Stimulated activated memory B cell treated with anti-CD40 and anti-IgM and Interleukin-4, amounts not matched to agents 10 μg/mL and 1 μg/mL and 100 μg/mL, for 72 hours (primary cell): ENCODE measurements around the gene POR.

Experiments
- ATAC-seq: fragments of 150-1000 bp; cut with Tn5 transposase; 2 replicates; pipeline ENCODE4 v1.10.0; 2021
- H3K27ac Mint-ChIP-seq: one replicate; pipeline ENCODE4 v1.8.0; 2022; ENCODE audit warnings: mild to moderate bottlenecking, mixed read lengths
- H3K27me3 Mint-ChIP-seq: one replicate; pipeline ENCODE4 v1.8.0; 2022; ENCODE audit warnings: mixed read lengths
- H3K36me3 Mint-ChIP-seq: one replicate; pipeline ENCODE4 v1.8.0; 2022; ENCODE audit warnings: mixed read lengths
- H3K4me1 Mint-ChIP-seq: one replicate; pipeline ENCODE4 v1.8.0; 2022; ENCODE audit warnings: mixed read lengths
- H3K4me3 Mint-ChIP-seq: one replicate; pipeline ENCODE4 v1.8.0; 2022; ENCODE audit warnings: mild to moderate bottlenecking, moderate library complexity, mixed read lengths
- H3K9me3 Mint-ChIP-seq: one replicate; pipeline ENCODE4 v1.8.0; 2022; ENCODE audit warnings: mixed read lengths

The POR gene

GRCh38 chr7:75967055-75967454 lies 52.1 kb downstream of the POR start:
- Mint-ChIP-seq H3K9me3 (no peaks in the 10 kb centered on the region), H3K4me1 (peaks cover 6% of the 10 kb centered on the region), H3K36me3 (peaks cover 67% of the 10 kb centered on the region), H3K4me3 (no peak overlapping the region), H3K27ac (no peak overlapping the region), H3K27me3 (no peaks in the 10 kb centered on the region)
- no peak for ATAC-seq

- no peak for ATAC-seq
- peaks cover 69% of the 10 kb centered on the region for H3K36me3 Mint-ChIP-seq
- H3K4me1 Mint-ChIP-seq = peaks cover 8% of the 10 kb centered on the region
- no peak overlapping the region for H3K4me3 Mint-ChIP-seq
- no peaks in the 10 kb centered on the region for H3K9me3 Mint-ChIP-seq
- no peak overlapping the region for H3K27ac Mint-ChIP-seq
- no peaks in the 10 kb centered on the region for H3K27me3 Mint-ChIP-seq
These were observed 52.6 kb downstream of the POR start for GRCh38 chr7:75967487-75967997.

DNA sequence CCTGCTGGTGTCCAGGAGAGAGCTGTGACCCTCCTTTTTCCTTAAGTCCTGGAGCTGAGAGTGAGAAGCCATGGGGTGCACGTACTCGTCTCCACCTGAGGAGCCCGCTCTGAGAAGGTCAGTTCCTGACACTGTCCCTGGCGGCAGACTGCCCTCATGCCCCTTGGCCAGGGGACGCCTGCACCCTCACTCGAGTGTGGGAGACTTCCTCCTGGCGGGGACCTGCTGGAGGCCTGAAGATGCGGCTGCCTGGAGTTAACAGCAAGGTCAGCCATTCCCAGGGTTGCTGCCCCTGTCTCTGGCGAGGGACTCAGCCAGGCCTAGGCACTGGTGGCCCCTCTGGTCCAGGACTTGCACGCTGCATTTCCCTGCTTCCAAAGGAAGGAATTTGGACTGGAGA lies 53.1 kb downstream of the POR start:
- no peak overlapping the region for H3K4me3 Mint-ChIP-seq
- H3K27me3 Mint-ChIP-seq = no peaks in the 10 kb centered on the region
- H3K36me3 Mint-ChIP-seq = peaks cover 69% of the 10 kb centered on the region
- H3K9me3 Mint-ChIP-seq = no peaks in the 10 kb centered on the region
- ATAC-seq = no peak
- H3K27ac Mint-ChIP-seq = no peak overlapping the region
- peaks cover 8% of the 10 kb centered on the region for H3K4me1 Mint-ChIP-seq

DNA sequence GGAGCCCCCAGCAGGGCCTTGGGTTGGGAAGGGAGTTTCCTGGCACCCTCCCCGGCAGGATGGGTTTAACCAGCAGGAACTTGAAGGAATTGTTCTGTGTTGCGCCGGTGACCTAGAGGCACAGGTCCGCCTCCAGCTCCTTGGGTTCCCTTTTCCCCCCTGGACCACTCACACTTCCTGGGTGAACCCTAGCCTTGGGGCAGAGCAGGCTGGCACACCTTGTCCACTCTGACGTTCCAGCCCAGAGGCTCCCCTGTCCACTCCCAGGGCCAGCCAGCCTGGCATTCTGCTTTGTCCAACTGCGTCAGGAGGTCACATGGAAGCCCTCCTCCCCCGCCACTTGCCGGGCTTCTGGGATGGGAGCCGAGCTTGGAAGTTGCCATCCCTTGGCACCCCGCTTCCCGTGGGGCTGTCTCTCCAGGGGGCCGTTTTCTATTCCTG lies 53.6 kb downstream of the POR start:
- H3K27me3 Mint-ChIP-seq = no peaks in the 10 kb centered on the region
- no peak overlapping the region for H3K4me3 Mint-ChIP-seq
- peaks cover 8% of the 10 kb centered on the region for H3K4me1 Mint-ChIP-seq
- H3K27ac Mint-ChIP-seq = no peak overlapping the region
- H3K36me3 Mint-ChIP-seq = peaks cover 69% of the 10 kb centered on the region
- no peak for ATAC-seq
- no peaks in the 10 kb centered on the region for H3K9me3 Mint-ChIP-seq

DNA sequence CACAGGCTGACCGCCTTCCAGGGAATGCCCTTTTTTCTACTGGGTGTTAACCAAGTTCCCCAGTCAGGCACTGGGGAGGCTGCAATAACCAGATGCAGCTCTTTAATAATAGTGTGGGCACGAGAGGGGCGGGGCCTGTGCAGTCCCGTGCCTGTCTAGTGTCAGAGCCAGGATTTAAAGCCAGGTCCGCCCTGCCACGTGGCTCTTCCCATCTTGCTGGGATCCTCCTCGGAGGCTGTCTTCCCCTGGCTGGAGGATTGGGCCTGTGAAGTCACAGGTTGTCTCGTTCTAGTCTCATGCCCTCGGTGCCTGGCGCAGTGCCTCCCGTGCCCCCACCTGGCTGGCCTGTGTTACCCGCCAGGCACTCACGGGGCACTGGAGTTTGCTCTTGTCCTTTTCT lies 54.2 kb downstream of the POR start:
- H3K36me3 Mint-ChIP-seq = peaks cover 72% of the 10 kb centered on the region
- no peak overlapping the region for H3K4me3 Mint-ChIP-seq
- no peaks in the 10 kb centered on the region for H3K9me3 Mint-ChIP-seq
- no peak for ATAC-seq
- H3K27ac Mint-ChIP-seq = no peak overlapping the region
- no peaks in the 10 kb centered on the region for H3K27me3 Mint-ChIP-seq
- peaks cover 8% of the 10 kb centered on the region for H3K4me1 Mint-ChIP-seq

DNA sequence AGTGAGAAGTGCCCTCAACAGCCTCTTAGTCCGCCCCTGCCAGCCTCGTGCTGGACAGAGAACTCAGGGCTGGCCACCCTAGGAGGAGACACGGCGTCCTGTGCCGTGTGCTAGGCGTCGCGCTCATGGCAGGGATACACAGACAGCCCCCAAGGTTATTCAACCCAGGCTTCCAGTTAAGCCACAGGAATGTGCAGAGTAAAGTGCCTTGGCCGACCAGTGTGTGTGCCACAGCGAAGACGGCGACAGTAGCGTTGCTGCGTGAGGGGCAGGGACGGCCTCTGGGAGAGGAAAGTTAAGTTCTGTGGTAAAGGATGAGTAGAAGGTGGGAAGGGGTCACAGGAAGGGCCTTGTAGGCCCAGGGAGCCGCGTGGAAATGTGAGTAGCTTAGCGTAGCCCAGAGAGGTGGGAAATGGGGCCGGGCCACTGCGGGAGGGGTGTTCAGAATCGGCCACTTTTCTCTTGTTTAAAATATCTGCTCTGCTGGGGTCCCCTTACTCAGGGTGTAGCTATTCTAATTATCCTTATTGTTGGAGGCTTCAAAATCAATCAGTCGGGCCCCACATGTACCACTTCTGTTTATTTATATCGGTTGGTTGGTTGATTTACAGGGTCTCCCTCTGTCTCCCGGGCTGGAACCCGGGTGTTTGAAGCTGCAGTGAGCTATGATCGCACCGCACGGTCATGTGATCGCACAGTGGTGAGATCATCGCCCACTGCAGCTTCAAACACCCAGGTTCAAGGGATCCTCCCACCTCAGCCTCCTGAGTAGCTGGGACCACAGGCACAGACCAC lies 54.9 kb downstream of the POR start:
- no peak for ATAC-seq
- peaks cover 8% of the 10 kb centered on the region for H3K4me1 Mint-ChIP-seq
- H3K36me3 Mint-ChIP-seq = peaks cover 73% of the 10 kb centered on the region
- no peaks in the 10 kb centered on the region for H3K9me3 Mint-ChIP-seq
- H3K4me3 Mint-ChIP-seq = no peak overlapping the region
- H3K27ac Mint-ChIP-seq = no peak overlapping the region
- H3K27me3 Mint-ChIP-seq = no peaks in the 10 kb centered on the region

GRCh38 chr7:75971309-75971960 lies 56.5 kb downstream of the POR start:
- no peak for ATAC-seq
- Mint-ChIP-seq H3K9me3 (no peaks in the 10 kb centered on the region), H3K27me3 (no peaks in the 10 kb centered on the region), H3K36me3 (peaks cover 61% of the 10 kb centered on the region), H3K4me3 (no peak overlapping the region), H3K27ac (no peak overlapping the region), H3K4me1 (peaks cover 8% of the 10 kb centered on the region)

- Mint-ChIP-seq H3K27me3 (no peaks in the 10 kb centered on the region), H3K9me3 (no peaks in the 10 kb centered on the region), H3K27ac (no peak overlapping the region), H3K4me3 (no peak overlapping the region), H3K4me1 (peaks cover 8% of the 10 kb centered on the region), H3K36me3 (peaks cover 55% of the 10 kb centered on the region)
- no peak for ATAC-seq
These were observed 57.2 kb downstream of the POR start for GRCh38 chr7:75971961-75972763.

- Mint-ChIP-seq H3K4me1 (no peaks in the 10 kb centered on the region), H3K27me3 (no peaks in the 10 kb centered on the region), H3K36me3 (peaks cover 39% of the 10 kb centered on the region), H3K9me3 (no peaks in the 10 kb centered on the region), H3K4me3 (no peak overlapping the region), H3K27ac (no peak overlapping the region)
- ATAC-seq = no peak
These were observed 62.8 kb downstream of the POR start for GRCh38 chr7:75977743-75978142.

DNA sequence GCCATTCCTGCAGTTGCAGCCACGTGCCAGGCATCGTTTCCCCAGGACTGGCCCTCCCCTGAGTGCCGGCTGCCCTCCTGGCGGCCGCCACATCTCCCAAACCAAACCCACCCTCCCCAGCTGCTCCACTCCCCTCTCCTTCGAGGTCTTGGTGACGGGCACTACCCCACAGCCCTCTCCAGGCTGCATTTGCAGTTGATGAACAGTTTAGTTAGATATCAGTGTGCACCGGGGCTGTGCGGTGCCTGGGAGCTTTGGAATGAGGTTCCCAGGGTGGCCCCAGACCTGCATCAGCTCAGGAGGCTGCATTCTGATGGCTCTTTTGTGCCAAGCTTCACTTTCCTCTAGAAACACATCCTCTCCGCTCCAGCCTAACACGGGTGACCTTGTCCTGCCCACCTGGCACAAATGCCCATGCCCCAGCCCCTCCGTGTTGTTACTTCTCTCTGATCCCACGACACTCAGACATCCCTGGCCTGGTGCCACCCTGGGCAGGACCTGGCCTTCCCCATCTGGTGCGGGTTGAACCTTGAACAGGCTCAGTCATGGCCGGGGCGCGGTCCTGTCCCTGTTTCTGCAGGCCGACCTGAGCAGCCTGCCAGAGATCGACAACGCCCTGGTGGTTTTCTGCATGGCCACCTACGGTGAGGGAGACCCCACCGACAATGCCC lies 64.9 kb downstream of the POR start:
- Mint-ChIP-seq H3K27ac (no peak overlapping the region), H3K27me3 (no peaks in the 10 kb centered on the region), H3K4me3 (no peak overlapping the region), H3K4me1 (no peaks in the 10 kb centered on the region), H3K36me3 (peaks cover 35% of the 10 kb centered on the region), H3K9me3 (no peaks in the 10 kb centered on the region)
- no peak for ATAC-seq

DNA sequence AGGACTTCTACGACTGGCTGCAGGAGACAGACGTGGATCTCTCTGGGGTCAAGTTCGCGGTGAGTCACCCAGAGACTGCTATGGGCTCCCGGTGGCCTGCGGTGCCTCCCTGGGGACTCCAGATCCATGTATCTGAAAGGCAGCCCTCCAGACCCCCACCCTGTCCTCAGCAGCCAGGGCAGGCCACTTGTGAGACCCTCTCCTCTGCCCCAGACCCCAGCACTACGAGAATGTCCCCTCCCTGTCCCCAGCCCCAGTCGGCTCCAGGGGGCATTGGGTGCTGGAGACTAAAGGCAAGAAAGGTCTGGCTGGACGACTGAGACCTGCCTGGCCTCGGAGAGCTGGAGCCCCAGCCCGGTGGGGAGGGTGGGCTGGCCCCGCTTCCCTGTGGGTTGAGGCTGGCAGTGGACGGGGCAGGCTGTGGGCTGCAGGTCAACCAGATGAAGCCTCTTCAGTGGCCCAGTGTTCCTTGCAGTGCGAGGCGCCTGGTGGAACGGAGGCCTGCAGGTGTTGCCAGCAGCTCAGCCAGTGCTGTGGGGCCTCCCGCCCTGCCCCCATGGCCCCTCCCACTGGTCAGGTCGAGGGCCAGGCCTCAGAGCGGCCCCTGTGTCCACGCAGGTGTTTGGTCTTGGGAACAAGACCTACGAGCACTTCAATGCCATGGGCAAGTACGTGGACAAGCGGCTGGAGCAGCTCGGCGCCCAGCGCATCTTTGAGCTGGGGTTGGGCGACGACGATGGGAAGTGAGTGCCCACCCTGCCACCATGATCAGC lies 65.7 kb downstream of the POR start:
- H3K4me3 Mint-ChIP-seq = no peak overlapping the region
- peaks cover 41% of the 10 kb centered on the region for H3K36me3 Mint-ChIP-seq
- H3K27me3 Mint-ChIP-seq = no peaks in the 10 kb centered on the region
- no peak overlapping the region for H3K27ac Mint-ChIP-seq
- no peaks in the 10 kb centered on the region for H3K9me3 Mint-ChIP-seq
- no peak for ATAC-seq
- no peaks in the 10 kb centered on the region for H3K4me1 Mint-ChIP-seq

GRCh38 chr7:75981203-75981452 lies 66.2 kb downstream of the POR start:
- H3K4me1 Mint-ChIP-seq = no peaks in the 10 kb centered on the region
- H3K27ac Mint-ChIP-seq = no peak overlapping the region
- peaks cover 44% of the 10 kb centered on the region for H3K36me3 Mint-ChIP-seq
- H3K9me3 Mint-ChIP-seq = no peaks in the 10 kb centered on the region
- no peak for ATAC-seq
- H3K4me3 Mint-ChIP-seq = no peak overlapping the region
- H3K27me3 Mint-ChIP-seq = no peaks in the 10 kb centered on the region

- no peak overlapping the region for H3K27ac Mint-ChIP-seq
- H3K4me1 Mint-ChIP-seq = no peaks in the 10 kb centered on the region
- H3K4me3 Mint-ChIP-seq = no peak overlapping the region
- H3K36me3 Mint-ChIP-seq = peaks cover 46% of the 10 kb centered on the region
- H3K27me3 Mint-ChIP-seq = no peaks in the 10 kb centered on the region
- no peak for ATAC-seq
- H3K9me3 Mint-ChIP-seq = no peaks in the 10 kb centered on the region
These were observed 66.7 kb downstream of the POR start for GRCh38 chr7:75981453-75982305.
